GM10248 (cell line): ENCODE data around the gene DAND5.

Experiments used
- CTCF ChIA-PET: fragments of 300-600 bp; sonication (Branson Sonifier 250); formaldehyde crosslinking; extraction: SDS; loops from one replicate; lab custom pipeline; 2021; ENCODE audit warnings: antibody characterized with exemption; lab: Yijun Ruan, JAX
- POLR2A ChIA-PET: fragments of 350-650 bp; sonication (Branson Sonifier 250); formaldehyde crosslinking; extraction: SDS; loops from one replicate; lab custom pipeline; 2020; ENCODE audit warnings: antibody characterized with exemption; lab: Yijun Ruan, JAX
- DNase-seq: peaks from one replicate; pipeline ENCODE4 v3.0.0; 2012; ENCODE audit errors: extremely low spot score
- CTCF ChIP-seq: IDR thresholded peaks from 2 replicates; pipeline ENCODE4 v1.5.1; 2012; ENCODE audit warnings: mild to moderate bottlenecking, low read depth; ENCODE audit errors: extremely low read depth, missing control alignments, control extremely low read depth

The DAND5 gene

GRCh38 chr19:13001166-13001501 is 31.8 kb downstream of the DAND5 start:
- no peak for DNase-seq
- TF ChIP-seq CTCF = no peak
- ChIA-PET POLR2A (no interaction called here), CTCF (interaction anchor here (1.5 to 2.1 kb wide), 3 partner anchors 24 to 36 kb away, joined by 4 to 8 read pairs (median 8); no protein-coding TSS in a partner anchor)

GRCh38 chr19:13001502-13002165 is 32.3 kb downstream of the DAND5 start:
- ChIA-PET CTCF (interaction anchor here (1.2 kb wide), 1 partner anchor 32 kb away, joined by 4 read pairs; no protein-coding TSS in a partner anchor), POLR2A (no interaction called here)
- no peak for DNase-seq
- no peak for TF ChIP-seq CTCF

GRCh38 chr19:13002166-13002898 is 33.0 kb downstream of the DAND5 start:
- CTCF ChIA-PET = interaction anchor here (0.9 to 1.4 kb wide), 3 partner anchors 25 to 58 kb away, joined by 4 to 7 read pairs (median 4); no protein-coding TSS in a partner anchor
- TF ChIP-seq CTCF = no peak
- no peak for DNase-seq
- POLR2A ChIA-PET = no interaction called here

- DNase-seq = no peak
- CTCF ChIA-PET = interaction anchor here (0.9 to 1.4 kb wide), 3 partner anchors 25 to 58 kb away, joined by 4 to 7 read pairs (median 4); no protein-coding TSS in a partner anchor
- TF ChIP-seq CTCF = no peak
- POLR2A ChIA-PET = no interaction called here
Observed at GRCh38 chr19:13003081-13003480, 33.7 kb downstream of the DAND5 start.

GRCh38 chr19:13004273-13004672 is 34.9 kb downstream of the DAND5 start:
- TF ChIP-seq CTCF = no peak
- ChIA-PET CTCF (interaction anchor here (1.0 to 3.8 kb wide), 5 partner anchors 14 to 90 kb away, joined by 3 to 25 read pairs (median 5); no protein-coding TSS in a partner anchor), POLR2A (no interaction called here)
- DNase-seq = no peak

GRCh38 chr19:13005253-13005652 is 35.9 kb downstream of the DAND5 start:
- TF ChIP-seq CTCF = no peak
- ChIA-PET CTCF (interaction anchor here (0.8 to 3.8 kb wide), 10 partner anchors 12 to 158 kb away, joined by 3 to 25 read pairs (median 5); no protein-coding TSS in a partner anchor), POLR2A (no interaction called here)
- no peak for DNase-seq
